ENCODE results near the gene ATAT1.
"Not testable (repeated sequence)": the region's sequence is repeated elsewhere in the genome, so short reads cannot be mapped to it uniquely, and the experiment has no call there.

ATAT1 gene

DNA sequence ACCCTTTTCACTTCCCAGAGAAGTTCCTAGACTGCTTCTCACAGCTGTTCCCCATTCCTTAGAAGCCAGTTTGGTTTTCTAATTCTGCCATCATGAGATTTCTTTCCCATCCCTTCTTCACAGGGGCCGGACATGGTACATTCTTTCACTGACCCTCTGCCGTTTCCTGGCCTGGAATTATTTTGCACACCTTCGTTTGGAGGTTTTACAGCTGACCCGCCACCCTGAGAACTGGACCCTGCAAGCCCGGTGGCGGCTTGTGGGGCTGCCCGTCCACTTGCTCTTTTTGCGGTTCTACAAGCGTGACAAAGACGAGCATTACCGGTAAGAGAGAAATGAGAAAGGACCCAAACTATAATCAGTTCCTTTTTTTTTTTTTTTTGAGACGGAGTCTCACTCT, 24.5 kb downstream of the ATAT1 start:
- no peak for DNase-seq (ENCODE audit: low read depth in 3 of 3)

DNA sequence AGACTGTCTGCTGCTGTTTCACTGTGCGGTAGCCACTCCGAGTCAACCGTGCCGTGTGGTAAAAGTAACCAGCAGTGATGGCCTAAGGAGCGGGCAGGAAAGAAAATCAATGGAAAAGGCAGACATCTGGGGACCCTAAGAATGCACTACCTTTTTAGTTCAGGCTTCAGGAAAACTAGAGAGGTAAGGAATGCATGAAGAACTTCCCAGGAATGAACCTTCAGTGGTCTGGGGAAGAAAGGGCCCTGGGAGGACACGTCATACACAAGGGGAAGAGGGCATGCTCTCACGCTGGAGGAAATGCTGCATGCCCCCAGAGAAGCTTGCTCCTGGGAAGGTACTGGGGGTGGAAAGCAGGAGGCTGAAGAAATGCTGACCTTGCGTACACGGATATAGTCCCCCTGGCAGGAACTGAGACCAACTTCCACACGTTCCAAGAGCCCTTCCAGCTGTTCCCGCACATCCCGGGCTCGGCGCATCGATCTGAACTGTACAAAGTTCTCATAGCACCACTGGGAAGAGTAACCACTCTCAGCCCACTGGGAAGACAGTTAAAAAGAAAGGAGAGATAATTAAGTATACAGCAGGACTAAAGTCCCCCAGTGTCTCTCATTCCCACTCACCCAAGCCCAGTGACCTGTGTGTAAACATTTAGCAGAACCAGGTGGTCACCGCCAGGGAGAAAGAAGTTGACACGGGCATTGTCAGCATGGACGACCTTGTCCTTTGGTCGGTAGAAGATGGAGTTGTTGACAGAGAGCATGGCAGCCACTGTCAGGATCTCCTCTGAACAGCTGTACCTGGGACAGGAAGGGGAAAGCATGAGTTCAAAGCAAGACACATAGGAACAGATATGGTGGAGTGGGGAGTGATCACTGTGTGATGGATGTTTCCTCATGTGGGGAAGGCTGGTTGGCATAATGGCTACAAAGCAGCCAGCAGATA, 28.4 kb downstream of the ATAT1 start:
- no peak for DNase-seq (ENCODE audit: low read depth in 3 of 3)

DNA sequence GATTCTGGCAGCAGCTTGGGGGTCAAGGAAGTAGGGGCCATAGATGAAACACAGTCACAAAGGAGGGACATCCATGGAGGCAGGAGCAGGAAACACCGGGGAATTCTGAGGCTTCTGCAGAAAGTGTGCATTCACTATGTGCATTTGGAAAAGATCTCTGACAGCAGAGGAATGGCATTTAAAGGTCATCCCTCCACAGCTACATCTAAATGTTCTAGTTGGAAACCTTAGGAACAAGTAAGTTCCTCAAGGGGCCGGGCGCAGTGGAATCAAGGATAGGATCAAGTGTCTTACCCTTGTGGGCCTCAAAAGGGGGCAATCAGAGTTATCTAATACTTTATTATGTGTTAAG, 29.0 kb downstream of the ATAT1 start:
- DNase-seq (ENCODE audit: low read depth in 3 of 3): no peak

DNA sequence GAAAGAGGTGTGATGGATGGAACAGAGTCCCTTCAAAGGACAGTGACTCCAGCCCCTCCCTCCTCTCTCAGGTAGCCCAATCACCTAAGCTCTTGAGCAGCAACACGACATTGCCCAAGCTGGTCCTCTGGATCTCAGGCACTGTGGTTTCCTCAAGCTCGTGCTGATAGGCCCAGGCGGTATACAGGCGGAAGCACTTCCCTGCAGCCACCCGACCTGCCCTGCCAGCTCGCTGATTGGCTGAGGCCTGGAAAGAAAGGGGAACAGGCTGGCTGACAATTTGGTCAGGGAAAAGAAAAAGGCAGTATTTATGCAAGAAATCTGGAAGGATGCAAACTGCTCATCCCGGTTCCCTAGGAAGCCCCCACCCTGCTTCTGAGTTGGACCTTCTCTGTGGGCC, 29.8 kb downstream of the ATAT1 start:
- DNase-seq (ENCODE audit: low read depth in 3 of 3): no peak

DNA sequence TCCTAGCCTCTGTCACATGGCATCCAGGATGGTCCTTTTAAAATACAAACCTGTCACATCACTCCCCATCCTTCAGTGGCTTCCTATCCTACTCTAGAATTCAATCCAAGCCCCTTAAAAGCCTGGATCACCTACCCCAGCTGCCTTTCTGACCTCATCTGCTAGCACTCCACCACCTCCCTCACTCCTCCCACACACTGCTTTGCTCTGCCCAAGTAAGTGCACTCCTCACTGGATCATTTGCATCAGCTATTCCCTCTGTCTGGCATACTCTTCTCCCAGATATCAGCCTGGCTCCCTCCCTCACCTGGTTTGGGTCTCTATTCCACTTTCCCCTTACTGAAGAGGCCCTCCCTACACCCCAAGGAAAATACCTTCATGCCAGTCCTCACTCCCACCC, 30.8 kb downstream of the ATAT1 start:
- no peak for DNase-seq (ENCODE audit: low read depth in 3 of 3)

DNA sequence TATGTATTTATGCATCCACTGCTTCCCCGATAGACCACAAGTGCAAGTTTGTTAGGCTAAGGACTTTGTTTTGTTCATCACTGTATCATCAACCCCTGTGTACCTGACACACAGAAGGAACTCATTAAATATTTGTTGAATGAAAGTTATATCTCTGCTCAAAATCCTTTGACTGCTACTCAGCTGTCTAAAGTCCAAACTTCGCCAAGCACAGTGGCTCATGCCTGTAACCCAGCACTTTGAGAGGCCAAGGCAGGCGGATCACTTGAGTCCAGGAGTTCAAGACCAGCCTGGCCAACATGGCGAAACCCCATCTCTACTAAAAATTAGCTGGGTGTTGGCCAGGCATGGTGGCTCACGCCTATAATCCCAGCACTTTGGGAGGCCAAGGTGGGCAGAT, 31.2 kb downstream of the ATAT1 start:
- DNase-seq (ENCODE audit: low read depth in 3 of 3): not testable (repeated sequence)

DNA sequence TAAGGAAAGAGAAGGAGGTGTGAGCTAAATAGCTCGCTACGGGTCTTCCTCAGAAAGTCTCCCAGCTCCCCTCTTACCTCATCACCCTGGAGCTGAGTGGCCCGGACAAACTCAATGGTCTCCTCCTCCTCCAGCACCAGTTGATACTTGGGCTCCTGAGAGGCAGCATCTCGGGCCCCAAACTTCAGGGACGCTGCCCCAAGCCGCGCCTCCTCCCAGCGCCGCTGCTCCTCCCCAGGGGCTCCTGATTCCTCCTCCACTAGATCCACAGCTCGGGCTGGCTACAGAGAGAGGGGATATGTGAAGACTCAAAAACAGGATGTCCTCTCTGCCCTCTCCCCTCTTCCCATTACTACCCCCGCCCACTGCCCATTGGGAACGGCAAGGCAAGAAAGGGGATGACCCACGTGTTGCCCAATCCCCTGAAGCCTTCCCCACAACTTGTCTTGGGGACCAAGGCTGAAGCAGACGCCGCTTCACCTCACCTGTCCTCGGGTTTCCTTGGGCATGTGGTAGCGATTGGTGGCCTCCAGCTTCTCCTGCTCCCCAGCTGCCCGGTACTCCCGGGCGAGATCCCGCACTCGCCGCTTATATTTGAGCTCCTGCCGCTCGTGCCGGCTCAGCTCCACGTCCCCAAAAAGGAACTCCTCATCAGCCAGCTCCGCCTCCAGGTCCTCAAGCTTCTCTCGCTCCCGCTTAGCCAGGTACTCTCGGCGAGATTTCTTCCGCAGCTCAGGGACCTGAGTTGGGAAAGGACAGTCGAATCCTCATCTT, 38.5 kb downstream of the ATAT1 start:
- no peak for DNase-seq (ENCODE audit: low read depth in 3 of 3)

DNA sequence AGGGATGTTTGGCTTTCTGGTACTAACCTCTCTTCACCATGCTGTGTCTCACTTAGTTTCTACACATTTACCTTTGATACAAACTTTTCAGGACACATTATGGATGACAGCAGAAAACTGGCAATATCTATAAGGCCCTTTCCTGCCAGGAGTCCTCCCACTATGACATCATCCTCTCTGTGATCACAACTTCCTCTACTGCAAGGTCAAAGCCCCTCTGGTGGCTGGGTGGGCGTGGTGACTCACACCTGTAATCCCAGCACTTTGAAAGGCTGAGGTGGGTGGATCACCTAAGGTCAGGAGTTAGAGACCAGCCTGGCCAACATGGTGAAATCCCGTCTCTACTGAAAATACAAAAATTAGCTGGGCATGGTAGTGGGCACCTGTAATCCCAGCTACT, 39.6 kb downstream of the ATAT1 start:
- peak in 1 of 3 experiments; percentile 50 for DNase-seq (ENCODE audit: low read depth in 3 of 3)

DNA sequence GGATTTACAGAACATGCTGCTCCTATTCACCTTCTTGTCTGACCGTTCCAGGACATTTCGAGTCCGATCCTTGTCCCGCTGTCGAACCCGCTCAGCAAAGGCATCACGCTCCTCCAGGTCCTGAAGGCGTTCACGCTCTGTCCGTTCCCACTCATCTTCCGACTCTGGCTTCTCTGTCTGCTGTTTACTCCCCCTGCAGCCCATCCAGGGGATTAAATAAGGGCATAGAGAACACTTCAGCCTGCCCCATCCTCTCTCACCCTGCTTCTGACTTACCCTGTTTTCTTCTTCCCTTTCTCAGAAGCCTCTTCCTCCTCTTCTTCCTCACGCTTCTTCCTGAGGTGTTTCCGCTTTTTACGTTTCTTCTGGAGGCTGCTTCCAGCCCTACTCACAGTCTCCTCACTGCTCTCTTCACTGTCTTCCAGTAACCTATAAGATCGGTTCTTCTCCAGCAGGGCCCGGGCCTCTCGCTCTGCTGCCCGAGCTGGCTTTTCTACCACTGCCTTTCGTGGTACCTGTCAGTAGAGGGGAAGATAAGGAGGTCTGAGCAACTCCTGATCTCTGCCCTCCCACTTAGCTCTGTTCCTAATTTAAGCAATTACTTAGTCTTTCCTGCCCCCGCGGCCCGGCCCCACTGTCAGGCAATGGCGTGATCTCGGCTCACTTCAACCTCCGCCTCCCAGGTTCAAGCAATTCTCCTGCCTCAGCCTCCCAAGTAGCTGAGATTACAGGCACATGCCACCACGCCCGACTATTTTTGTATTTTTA, 44.3 kb downstream of the ATAT1 start:
- no peak for DNase-seq (ENCODE audit: low read depth in 3 of 3)

DNA sequence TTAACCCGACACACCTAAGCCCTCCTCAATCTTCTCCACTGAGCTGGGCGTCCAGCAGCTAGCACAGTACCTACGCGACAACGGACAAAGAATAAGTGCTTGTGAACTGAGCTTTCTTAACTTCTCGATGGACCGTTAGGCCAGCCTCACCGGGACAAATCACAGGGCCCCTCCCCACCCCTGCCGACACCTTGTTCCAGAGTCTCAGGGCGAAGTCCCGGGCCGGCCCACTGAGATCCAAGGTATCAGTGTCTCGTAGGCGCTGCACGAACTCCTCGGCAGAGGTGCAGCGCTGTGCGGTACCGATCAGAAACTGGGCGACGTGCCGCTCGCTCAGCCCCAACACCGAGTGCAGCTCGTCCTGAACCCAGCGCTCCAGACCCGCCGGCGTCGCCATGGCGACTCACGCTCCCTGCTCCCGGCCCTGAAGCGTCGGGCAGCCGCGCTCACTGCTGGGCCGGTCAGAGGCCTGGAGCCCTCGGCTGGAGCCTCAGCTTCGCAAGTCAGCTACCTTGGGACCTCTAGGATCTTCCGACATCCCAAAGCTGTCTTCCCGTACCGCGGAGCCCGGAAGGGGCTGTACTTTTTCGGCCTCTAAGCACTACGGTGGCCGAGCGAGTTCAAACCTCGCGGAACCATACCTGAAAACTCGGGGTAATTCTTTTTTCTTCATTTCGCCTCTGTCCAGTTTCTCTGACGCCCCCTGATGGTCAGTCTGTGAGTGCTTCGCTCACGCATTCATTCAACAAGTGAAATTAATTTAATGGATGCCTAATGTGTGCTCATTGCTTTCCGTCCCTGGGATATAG, 46.0 kb downstream of the ATAT1 start, which contains the start of gene DHX16:
Gene DHX16, minus strand, starts transcription at position 562 of the 809 bp plus-strand sequence. Its CDS starts 165 bp downstream, at position 397.
- DNase-seq (ENCODE audit: low read depth in 3 of 3): peak; percentile 78 to 90 (median 88)

DNA sequence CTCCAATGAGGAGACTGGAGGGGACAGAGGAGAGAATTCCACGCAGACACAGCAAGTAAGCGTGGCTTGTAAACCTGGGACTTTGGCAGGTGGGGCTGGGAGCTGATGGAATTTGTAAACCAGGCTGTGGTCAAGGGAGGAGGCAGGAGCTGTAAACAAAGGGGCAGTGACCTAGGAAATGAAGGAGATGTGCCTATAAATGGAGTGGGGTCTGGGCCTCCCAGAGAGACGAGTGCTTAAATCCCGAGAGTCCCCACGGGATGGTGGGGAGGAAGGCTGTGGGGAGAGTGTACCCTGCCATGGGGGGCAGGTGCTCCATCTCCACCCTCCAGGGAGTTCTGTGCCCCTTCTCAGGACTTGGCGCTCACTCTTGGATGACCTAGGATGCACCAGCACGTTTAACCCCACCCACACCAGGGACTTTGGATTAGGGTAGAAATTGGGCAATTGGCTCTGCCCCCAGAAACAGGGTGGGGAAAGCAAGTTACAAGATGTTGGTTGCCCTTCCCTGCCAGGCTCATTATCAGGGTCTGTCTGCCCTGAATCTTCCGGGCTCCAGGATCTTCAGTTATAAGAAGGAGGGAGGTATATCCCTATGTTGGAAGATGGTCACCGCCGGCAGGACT, 50.1 kb downstream of the ATAT1 start:
- DNase-seq (ENCODE audit: low read depth in 3 of 3): no peak

DNA sequence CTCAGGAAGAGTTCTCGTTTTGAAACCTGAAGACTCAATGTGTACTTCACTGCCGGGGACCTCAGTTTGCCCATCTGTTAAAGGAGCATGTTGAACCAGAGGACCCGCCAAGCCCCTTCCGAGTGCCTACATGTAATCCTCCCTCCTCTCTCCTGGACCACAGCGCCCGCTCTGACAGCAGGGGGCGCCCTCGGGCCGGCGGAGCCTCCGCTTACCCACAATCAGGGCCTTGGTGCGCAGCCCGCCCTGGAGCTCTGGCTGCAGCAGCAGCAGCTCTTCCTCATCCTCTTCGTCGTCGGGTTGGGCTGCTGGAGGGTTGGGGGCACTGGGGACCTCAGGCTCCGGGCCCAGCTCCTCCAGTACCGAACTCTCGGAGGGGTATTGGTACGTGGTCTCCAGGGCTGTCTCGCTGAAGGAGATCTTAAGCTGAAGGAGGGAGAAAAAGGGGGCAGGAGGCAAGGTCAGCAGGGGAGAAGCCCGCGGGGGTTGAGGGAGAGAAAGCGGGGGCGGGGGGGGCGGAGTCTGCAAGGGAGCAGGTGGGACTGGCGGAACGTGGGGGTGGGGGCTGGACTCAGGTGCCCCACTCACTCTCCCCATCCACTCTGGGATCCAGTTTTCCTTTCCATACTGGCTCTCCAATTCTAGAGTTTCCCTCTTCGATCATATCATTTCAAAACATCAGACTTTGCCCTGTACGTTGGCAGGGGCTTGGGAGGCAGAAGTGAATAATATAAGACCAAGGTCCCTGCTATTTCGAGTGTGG, 52.5 kb downstream of the ATAT1 start:
- DNase-seq (ENCODE audit: low read depth in 3 of 3): peak; percentile 80 to 90 (median 86)

DNA sequence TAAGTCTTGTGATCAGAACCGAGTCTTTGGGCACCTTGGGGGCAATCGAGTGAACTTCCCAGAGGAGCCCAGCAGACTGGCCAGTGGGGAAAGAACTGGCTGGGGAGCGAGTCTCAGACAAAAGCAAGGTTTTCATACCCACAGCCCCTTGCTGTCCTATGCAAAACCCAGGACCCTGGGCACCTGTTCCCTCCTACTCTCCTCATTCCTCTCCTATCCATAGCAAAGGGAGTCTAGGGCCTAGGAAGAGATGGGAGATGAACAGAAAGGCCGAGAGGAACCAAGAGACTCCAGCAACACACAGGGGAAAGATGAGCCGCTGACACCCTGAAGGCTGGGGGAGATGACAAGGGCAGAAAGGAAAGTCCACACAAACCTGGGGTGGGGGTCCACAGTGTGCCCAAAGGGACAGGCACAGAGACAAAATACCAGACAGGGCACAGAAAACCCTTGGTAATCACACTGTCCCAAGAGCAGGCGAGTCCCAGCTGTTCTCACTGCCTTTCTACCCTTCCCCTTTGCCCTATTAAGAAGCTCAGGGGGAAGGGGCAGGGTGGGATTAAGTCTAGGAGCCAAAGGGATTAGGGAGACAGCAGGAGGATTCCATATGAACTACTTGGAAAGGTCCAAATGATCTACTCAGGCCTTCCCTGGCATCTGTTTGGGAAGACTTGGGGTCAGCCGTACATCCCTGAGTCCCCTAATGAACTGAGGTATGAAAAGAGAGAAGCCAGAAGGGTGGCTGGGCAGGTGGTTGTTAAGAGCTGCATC, 53.3 kb downstream of the ATAT1 start:
- no peak for DNase-seq (ENCODE audit: low read depth in 3 of 3)

DNA sequence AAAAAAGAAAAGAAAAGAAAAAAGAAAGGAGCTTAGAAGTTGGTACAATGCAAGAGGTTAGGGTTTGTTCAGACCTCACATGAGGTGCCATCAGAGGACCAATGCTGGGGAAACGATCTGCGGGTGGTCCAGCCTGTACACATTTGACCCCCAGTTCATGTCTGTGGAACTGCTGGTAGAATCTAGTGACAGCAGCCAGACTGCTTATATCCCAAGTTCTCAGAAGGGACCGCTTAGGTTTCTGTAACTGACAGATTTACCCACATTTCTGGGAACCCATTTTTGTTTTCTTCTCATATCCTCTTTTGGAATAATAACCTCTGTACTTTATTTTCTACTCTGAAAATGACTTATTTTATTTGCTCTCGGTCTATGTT, 55.1 kb downstream of the ATAT1 start:
- DNase-seq (ENCODE audit: low read depth in 3 of 3): no peak

DNA sequence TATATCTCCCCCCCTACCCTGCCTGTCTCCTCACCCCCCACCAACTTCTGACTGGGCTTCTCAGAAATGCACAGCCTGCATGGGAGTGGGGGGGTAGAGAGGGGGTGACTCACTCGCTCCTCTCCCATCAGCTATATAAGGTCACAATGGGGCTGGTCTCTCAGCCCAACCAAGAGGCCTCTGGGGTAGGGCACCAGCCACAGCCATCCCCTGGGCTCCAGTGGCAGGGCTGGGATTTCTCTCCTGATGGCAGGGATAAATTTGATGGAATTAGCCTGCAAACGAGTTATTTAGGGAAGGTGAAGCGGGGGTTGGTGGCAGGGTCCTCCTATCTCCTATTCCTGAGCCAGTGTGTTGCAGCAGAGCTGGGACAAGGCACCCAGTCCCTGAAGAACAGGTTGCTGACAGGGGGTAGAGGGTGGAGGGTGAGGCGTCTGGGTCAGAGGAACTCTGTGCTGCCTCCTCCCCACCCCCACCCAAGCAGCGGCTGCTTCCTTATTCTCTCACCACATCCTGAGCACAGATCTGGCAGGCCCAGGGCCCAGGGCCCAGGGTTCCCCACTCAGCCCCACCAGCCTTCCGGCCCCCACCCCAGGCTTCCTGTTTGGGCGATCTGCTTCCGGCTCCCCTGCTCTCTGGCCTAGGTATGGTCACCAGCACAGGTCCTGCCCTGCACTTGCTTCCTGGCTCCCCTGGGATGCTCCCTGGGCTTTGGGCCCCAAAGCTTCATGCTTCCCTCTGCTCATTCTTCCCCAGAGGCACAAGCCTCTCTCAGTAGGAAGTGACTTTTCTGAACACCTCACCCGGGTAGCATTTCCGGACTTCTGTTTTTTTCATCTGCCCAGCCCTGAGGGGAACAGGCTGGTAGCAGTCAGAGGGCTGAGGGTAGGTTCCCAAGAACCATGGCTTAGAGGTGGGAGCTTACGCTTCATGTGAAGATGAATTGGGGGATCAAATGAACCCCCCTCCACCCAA, 55.8 kb downstream of the ATAT1 start:
- DNase-seq (ENCODE audit: low read depth in 3 of 3): peak; percentile 67 to 85 (median 74)

DNA sequence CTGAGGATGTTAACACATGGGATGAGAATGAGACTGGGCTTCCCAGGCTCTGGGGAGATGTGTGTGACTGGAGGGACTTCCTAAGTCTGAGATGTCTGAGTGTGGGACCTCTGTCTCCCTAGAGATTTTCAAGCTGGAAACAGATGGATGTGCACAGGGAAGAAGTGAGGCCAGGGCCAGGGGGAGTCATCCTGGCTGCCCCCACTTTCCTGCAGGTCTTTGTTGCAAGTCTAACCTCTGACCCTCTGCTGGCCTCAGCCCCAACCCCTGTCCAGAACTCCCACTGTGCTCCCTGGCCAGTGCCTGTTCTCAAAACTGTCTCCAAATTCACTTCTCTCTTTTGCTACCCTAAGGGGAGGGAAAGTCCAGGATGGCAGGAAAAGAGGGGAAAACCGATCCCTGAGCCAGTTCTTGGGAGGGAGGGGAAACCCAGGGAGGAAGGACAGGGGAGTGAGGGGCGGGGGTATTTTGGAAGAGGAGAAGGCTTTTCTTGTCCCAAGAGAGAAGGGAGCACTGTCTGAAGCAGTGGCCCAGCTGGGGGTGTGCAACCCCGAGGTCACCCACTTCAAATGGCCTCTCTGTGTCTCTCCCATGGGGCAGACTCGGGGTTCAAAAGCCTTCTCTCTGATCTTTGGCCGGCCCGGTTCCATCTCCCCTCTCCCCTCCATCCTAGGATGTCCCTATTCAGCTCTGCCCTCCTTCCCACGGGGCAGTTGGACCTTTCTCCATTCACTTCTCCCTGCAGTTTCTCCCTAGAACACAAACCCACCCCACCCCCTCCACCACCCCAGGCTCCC, 56.7 kb downstream of the ATAT1 start:
- DNase-seq (ENCODE audit: low read depth in 3 of 3): no peak

DNA sequence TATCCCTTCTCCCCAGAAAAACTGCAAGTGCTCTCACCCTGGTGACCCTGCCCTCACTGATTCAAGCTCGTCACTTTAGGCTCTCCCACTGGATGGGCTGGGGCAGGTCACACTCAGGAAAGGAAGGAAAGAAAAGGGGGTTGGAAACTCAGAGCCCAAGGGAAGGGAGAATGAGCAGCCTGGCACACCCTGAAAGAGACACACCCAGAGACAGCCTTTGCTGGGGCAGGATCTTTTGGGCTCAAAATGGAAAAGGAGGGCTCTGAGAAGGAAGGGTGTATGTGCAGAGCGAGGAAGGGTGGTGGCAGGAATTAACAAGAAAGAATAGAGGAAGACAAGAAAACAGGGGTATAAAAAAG, 57.3 kb downstream of the ATAT1 start:
- DNase-seq (ENCODE audit: low read depth in 3 of 3): no peak
